Measurements from ENCODE around the gene GUCY1A2.
"Not testable (repeated sequence)": the region's sequence is repeated elsewhere in the genome, so short reads cannot be mapped to it uniquely, and the experiment has no call there.

The GUCY1A2 gene

DNA sequence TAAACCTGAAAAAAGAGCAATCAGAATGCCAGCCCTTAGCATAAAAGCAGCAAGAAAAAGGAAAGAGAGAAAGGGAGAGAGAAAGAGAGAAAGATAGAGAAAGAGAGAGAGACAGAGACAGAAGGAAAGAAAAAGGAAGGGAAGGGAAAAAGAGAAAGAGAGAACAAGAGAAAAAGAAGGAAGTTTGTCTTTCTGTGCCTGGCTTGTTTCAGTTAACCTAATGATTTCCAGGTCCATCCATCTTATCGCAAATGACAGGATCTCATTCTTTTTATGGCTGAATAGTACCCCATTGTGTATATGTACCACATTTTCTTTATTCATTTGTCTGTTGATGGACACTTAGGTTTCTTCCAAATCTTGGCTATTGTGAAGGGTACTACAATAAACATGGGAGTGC is 230.8 kb downstream of the GUCY1A2 start:
- no peak for DNase-seq
- in situ Hi-C loops (cut with MboI; ENCODE audit: low pct_unique_long_range_greater_than_20kb, low sequenced_read_pairs): no loop called here

DNA sequence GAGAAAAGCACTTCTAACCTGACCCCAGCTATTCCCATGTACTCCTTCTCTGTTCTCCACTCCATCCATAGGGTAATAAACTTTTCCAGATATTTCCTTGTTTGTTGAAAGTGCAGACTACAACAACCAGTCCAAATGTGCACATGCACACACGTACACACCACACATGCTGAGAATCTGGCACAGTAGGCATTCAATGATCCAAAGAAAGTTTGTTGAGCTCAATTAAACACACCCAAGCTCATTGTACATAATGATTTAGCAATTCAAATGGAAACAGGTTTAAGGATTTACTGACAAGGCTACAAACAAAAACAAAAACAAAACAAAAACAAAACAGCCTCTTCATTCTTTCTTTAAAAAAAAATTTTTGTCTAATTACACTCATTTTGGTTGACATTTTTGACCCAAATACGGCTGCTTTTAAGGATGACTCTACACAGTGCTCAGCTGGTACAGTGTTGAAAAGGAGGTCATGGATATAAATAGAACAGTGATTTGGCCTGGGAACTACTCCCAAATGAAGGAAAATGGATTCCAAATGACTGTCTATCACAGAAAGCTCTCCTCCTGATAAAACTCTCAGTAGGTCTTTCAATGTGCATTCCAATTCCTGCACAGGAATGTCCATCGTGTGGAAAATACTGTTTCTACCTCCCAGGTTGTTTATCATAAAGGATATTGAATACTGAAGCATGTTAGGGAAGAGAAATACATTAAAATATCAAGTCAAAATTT is 232.2 kb downstream of the GUCY1A2 start:
- DNase-seq: no peak
- in situ Hi-C loops (cut with MboI; ENCODE audit: low pct_unique_long_range_greater_than_20kb, low sequenced_read_pairs): no loop called here

DNA sequence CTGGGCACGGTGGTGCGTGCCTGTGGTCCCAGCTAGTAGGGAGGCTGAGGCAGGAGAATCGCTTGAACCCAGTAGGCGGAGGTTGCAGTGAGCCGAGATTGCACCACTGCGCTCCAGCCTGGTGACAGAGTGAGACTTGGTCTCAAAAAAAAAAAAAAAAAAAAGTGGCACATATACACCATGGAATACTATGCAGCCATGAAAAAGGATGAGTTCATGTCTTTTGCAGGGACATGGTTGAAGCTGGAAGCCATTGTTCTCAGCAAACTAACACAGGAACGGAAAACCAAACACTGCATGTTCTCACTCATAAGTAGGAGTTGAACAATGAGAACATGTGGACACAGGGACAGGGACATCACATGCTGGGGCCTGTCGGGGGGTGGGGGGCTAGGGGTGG is 241.0 kb downstream of the GUCY1A2 start:
- in situ Hi-C loops (cut with MboI; ENCODE audit: low pct_unique_long_range_greater_than_20kb, low sequenced_read_pairs); DNase-seq: not testable (repeated sequence)

DNA sequence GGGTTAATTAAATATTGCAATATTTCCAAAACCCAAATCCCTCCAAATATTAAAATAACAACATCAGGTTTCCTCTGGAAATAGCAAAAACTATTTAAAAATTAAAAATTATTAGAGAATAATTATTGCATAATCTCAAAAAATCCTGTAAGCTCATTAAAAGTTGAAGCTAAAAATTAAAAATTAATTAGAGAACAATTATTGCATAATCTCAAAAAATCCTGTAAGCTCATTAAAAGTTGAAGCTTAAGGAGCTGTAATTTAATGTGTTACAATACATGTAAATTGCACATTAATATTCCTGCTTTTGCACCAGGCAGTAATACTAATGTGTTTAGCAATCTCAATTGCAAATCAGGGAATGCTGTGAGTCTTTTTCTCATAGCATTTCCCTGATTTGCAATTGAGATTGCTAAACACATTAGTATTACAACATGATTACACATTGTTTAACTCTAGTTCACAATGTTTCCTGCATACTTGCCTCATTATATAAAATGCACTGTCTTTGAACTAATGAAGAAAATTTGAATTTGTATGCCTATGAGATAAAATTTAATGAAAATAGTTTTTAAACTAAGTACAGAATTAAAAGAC is 247.7 kb downstream of the GUCY1A2 start:
- in situ Hi-C loops (cut with MboI; ENCODE audit: low pct_unique_long_range_greater_than_20kb, low sequenced_read_pairs): no loop called here
- no peak for DNase-seq

DNA sequence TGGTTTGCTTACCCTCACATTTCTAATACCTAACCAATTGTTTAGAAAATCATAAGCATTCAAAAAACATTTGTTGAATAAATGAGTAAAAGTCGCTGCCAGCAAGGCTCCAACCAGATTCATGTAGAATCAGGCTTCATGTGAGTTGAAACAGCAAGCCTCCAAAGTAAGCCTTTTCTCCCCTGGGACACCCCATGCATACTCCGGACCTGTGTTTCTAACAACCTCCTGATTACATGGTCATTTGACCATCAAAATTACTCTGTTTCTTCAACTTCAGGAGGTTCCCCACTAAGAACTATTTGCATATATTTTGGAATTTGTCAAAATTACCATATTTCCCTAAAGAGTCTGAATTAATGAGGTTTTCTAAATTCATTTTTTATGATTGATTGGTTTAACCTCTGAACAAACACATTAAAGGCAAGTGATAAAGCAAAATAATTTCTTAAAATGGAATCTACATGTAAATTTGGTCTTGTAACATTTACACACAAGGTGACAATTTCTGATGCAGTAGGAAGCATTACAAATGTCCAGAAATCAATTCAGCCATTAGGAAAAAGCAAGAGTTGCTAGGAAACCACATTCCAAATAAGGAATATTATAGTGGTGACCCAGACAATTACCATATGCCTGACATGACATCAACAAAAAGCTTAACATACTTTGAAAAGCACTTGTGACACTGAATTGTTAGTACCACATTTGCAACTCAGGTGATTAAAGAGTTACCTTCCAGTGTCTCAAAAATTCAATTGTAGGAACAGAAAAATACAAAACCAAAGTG is 252.6 kb downstream of the GUCY1A2 start:
- DNase-seq: no peak
- in situ Hi-C loops (cut with MboI; ENCODE audit: low pct_unique_long_range_greater_than_20kb, low sequenced_read_pairs): no loop called here

DNA sequence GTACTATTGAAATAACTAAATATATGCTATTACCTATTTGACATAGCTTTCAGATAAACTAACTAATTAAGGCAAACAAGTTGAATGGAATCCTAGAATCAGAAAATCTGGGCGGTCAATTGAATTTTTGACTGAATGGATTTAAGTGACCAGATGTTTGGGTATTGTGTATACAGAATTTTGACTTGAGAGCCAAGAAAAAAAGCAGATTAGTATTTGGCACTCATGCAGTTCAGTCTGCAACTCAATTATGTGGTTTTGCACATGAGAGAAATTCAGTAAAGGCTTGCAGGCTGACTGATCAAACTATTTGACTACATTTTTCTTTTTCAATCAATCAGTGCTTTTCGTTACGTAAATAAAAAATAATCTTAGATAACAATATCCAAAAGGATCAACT is 254.8 kb downstream of the GUCY1A2 start:
- no peak for DNase-seq
- in situ Hi-C loops (cut with MboI; ENCODE audit: low pct_unique_long_range_greater_than_20kb, low sequenced_read_pairs): no loop called here

DNA sequence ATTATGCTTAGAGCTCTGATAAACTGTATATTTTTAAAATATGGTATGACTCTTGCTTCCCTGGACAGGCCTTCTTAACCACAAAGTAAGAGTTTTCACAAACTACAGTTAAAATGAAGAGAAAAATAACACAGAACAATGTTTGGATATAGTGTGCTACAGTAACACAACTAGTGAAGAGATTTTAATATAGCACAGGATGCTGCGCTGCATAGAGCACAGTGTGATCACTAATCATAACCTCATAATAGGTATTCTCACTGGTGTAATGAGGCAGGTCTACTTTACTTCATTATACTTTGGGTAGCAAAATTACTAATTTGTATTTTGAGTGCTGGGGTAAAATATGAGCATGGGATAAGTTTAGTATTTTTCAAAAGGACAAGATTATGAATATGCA is 256.5 kb downstream of the GUCY1A2 start:
- in situ Hi-C loops (cut with MboI; ENCODE audit: low pct_unique_long_range_greater_than_20kb, low sequenced_read_pairs): no loop called here
- no peak for DNase-seq

DNA sequence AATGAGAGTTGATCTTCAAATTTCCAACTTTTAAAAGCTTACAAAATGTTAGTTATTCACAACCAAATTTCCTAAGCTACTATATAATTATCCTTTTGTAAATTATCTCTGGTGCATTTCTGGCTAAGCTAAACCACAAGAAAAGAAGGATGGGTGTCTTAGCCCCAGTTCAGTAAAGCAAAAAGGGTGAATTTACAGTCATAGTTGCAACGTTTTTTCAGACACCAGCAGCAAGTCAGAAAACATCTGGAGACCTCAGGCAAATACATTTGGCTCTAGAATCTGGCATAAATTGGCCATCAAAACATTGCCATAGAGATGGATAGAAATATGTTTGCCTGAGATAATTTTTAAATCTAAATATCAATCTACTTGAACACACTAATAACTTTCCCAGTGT is 257.0 kb downstream of the GUCY1A2 start:
- in situ Hi-C loops (cut with MboI; ENCODE audit: low pct_unique_long_range_greater_than_20kb, low sequenced_read_pairs): no loop called here
- no peak for DNase-seq

DNA sequence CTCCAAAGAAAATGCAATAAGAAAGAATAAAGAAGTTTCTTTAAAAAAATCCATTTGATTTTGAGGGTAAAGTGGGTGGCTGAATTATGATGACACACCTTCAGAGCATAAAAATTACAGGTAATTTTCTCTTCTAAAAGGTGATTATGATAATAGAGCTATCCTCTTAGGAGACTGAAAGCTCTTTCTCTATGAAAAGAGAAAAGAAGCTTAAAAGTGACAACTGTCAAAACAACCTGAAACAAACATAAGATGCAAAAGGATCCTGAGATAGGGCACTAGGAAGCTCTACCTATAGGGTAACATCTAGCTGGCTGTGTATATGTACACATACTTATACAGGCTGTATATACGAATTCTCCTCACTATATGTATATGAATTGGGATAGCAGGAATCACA is 270.2 kb downstream of the GUCY1A2 start:
- no peak for DNase-seq
- in situ Hi-C loops (cut with MboI; ENCODE audit: low pct_unique_long_range_greater_than_20kb, low sequenced_read_pairs): no loop called here

DNA sequence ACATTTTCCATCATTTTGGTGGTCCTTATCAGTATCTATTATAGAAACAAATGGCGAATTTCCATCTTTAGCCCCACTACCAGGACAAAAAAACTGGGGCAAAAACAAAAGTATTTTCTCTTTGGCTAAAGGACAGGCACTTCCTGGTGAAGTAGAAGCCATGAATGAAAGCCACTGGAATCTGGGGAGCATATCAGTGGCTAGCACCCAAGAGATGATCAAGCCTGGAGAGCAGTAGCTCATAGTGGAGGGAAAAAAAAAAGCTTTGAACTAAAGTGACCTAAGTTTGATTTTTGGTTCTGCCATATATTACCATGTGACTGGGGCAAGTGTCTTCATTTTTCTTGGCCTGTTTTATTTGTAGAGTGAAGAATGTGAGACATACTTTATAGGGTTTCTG is 272.3 kb downstream of the GUCY1A2 start:
- no peak for DNase-seq
- in situ Hi-C loops (cut with MboI; ENCODE audit: low pct_unique_long_range_greater_than_20kb, low sequenced_read_pairs): no loop called here

DNA sequence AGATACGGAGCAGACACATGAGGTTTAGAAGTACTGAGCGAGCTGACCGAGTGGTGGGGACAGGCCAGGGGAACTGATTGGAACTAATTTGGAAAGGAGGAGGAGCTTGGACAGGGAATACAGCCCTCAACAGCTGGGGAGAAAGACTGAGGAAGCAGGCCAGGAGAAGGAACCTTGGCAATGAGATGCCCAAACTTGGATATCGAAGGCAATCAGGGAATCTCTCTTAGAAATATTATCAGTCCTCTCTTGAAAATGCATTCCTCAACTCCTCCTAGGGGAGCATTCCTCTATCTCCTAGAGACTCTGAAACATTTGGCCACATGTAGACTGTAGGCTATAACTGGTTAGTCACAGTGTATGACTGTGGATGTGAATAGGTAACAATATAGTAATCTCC is 284.6 kb downstream of the GUCY1A2 start:
- in situ Hi-C loops (cut with MboI; ENCODE audit: low pct_unique_long_range_greater_than_20kb, low sequenced_read_pairs): no loop called here
- DNase-seq: no peak

DNA sequence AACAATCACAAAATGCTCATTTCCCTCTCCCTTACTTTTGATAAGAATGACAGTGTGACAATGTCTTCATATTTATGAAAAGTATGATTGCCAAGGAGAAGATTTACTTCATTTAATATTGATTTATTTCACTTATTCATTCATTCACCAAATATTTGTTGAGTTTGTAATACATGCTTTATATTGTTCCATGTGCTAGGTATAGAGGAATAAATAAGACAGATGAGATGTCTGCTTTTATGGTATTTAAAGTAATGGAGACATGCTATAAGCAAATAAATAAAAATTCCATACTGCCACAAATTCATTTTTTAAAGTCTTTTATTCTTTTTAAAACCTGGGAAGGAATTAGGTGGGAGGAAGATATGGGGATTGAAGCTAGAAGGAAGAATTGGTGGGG is 289.4 kb downstream of the GUCY1A2 start:
- no peak for DNase-seq
- in situ Hi-C loops (cut with MboI; ENCODE audit: low pct_unique_long_range_greater_than_20kb, low sequenced_read_pairs): no loop called here

DNA sequence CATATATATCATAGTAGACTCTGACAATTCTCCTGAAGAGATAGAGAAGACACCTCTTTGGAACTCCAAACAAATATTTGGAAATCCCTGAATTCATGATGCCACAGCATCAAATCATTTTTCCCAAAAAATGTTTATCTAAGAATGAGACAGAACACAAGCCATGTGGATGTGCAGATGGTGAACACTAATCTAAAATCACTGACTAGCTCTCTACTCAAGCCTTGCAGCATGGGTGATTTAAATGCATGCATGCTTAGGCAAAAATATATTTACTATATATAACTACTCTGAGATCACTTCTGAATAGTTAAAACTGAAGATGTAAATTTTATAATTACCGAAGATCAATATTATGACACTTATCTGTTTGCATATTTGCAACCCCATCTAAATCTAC is 289.9 kb downstream of the GUCY1A2 start:
- in situ Hi-C loops (cut with MboI; ENCODE audit: low pct_unique_long_range_greater_than_20kb, low sequenced_read_pairs): no loop called here
- DNase-seq: no peak

DNA sequence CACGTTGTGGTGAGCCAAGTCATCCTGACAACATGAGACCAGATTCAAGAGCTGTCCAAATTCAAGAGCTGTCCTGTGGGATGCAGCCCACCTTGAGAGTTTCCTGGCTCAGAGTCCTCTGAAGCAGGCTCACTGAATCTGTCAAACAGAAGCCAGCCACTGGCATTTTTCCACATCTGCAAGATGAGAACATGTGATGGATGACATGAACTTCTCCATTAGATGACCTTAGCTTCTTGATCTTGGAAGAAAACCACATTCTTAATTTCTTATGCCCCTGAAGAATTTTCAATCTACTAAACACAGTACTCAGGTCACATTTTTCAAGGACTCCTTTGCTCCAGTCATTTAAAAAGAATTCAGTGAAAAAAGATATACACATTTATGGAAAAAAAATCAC is 291.0 kb downstream of the GUCY1A2 start:
- no peak for DNase-seq
- in situ Hi-C loops (cut with MboI; ENCODE audit: low pct_unique_long_range_greater_than_20kb, low sequenced_read_pairs): no loop called here

DNA sequence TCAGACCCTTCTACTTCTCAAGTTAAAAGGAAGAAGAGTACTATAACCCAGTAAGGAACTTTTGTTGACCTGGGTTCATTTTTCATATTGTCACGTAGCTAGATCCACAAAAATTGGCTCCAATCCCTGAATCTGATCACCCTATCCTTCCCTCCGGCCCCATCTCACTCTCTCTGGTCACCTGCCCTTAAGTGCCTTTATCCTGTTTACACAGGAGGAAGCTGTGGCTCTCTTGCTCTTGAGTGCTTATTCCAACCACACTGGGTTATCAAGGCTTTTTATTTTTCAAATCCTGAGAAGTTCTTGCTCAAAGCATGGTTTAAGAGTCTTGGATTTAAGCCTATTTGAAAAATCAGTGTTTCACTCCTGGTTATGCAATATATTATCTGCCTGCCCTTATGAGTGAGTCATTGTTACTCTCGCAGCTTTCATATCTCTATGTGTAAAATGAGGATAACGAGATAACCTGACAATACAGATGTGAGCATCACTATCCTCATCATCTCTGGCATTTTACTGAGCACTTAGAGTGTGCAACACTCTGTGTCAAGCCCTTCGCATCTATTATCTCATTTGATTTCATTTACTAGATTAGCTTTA is 293.9 kb downstream of the GUCY1A2 start:
- no peak for DNase-seq
- in situ Hi-C loops (cut with MboI; ENCODE audit: low pct_unique_long_range_greater_than_20kb, low sequenced_read_pairs): no loop called here

DNA sequence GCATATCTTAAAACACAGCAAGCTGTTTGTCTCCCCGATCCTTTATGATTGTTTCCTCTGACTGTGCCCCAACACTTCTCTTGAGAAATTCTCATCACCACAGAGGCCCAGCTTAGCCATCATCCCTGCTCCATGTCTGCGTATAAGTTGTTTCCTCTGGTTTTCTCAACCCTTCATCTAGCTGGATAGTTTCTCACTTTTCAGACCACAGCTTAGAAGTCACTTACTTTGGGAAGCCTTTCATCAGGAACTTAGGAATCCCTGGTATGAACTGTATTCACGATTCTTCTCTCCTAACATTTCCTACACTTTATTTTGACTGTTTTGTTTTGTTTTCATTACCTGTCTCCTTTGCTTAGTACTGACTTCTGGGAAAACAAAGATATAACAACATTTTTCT is 295.2 kb downstream of the GUCY1A2 start:
- in situ Hi-C loops (cut with MboI; ENCODE audit: low pct_unique_long_range_greater_than_20kb, low sequenced_read_pairs): no loop called here
- no peak for DNase-seq

DNA sequence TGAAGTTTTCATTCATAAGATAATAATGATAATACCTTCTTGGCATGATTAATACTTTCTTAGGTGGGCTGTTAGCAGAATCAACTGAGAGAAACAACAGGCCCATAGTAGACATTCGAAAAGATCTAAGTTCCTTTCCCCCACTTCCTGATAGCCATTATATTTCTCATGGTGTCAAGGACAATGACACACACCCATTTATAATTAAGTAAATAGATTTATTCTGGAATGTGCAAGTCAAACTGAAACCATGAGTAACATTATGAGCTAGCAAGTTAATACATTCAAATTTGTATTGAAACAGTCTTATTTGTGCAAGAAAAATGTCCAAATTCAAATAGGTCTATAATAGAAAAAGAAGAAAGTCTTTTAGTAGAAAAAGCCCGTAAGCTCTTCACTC is 301.1 kb downstream of the GUCY1A2 start:
- in situ Hi-C loops (cut with MboI; ENCODE audit: low pct_unique_long_range_greater_than_20kb, low sequenced_read_pairs): no loop called here
- no peak for DNase-seq

DNA sequence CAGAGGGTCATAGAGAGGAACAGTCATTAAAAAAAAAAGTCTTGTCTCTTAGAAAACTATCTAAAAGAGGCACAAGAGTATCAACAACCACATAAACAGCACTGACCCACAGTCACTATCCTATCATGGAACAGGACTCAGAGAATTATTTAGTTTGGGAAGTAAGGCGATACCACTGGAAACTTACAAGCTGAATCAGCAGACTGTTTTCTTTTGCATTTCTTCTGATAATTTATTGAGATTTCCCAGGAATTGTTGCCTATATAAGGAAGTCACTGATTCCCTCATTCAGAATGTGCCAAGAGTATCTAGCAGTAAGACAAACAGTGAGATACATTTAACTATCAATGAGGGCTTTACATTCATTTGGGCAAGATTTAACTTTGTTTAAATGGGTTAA is 304.1 kb downstream of the GUCY1A2 start:
- in situ Hi-C loops (cut with MboI; ENCODE audit: low pct_unique_long_range_greater_than_20kb, low sequenced_read_pairs): no loop called here

DNA sequence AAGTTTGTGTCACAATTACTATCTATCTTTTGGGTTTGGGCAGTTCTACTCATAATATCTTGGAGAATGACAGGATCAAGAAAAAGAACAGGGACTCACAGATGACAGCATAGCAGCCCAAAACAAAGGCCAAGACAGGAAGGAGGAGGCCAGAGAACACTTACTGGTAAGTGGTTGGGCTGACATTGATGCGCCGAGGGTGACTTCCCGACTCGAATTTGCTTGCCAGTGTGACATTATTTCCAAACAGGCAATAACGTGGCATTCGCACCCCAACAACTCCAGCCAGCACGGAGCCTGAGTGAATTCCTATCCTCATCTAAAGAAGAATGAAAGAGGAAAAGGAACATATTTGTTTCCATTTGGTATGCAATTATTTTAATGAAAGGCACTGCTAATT is 309.9 kb downstream of the GUCY1A2 start:
- in situ Hi-C loops (cut with MboI; ENCODE audit: low pct_unique_long_range_greater_than_20kb, low sequenced_read_pairs): no loop called here
- peak; percentile 1 for DNase-seq

More for the DNA sequence above, 304.1 kb downstream of the GUCY1A2 start:
- DNase-seq: no peak

DNA sequence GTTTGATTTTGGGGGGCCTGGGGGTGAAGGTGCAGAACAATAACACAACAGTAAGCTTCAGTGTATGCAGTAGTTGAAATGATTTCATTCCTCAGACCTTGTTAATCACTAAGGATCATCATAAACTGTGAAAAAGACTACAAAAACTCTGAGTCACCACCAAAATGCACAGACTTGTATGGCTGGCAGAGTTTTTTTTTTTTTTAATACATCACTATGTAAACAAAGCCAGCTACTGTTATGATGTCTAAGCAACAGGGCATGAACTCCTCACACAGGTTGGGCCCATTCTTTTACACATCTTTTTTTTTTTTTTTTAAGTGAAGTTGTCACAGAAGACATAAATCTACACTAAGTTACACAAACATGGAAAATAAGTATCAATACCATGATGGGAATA is 311.9 kb downstream of the GUCY1A2 start:
- DNase-seq: no peak
- in situ Hi-C loops (cut with MboI; ENCODE audit: low pct_unique_long_range_greater_than_20kb, low sequenced_read_pairs): no loop called here

Data from KBM-7 (cell line).